Ascending aorta (tissue), 2 donors: ENCODE data around the gene APLNR. TPM values are rescaled to one million over a fixed set of nuclear protein-coding genes. Genes with fewer than 3 reads are reported as not detected.

Source experiments
- DNase-seq, 2 donors: peaks; one replicate each; pipeline ENCODE4 v3.0.0-alpha.2; 2019; ENCODE audit warnings: low spot score in 2 of 2
- H3K27ac ChIP-seq, 2 donors: fragments of 200-600 bp; sonication (generic); one replicate each; pipeline ENCODE4 v1.5.1; 2016 to 2017; ENCODE audit warnings: mild to moderate bottlenecking in 1 of 2
- H3K27me3 ChIP-seq: fragments of 200-600 bp; sonication (generic); one replicate; pipeline ENCODE4 v1.5.1; 2017
- H3K36me3 ChIP-seq, 2 donors: fragments of 200-600 bp; sonication (generic); one replicate each; pipeline ENCODE4 v1.5.1; 2016
- H3K4me1 ChIP-seq, 2 donors: fragments of 200-600 bp; sonication (generic); one replicate each; pipeline ENCODE4 v1.5.1; 2016 to 2017; ENCODE audit warnings: mild to moderate bottlenecking in 1 of 2
- H3K4me3 ChIP-seq, 2 donors: fragments of 200-600 bp; sonication (generic); one replicate each; pipeline ENCODE4 v1.5.1; 2016 to 2017; ENCODE audit warnings: mild to moderate bottlenecking in 1 of 2
- H3K9me3 ChIP-seq, 2 donors: fragments of 200-600 bp; sonication (generic); one replicate each; pipeline ENCODE4 v1.5.1; 2016
- CTCF ChIP-seq, 3 experiments: fragments of 200-600 bp in 2 of 3; fragments of 450-650 bp in 1 of 3; sonication (generic) in 2 of 3; IDR thresholded peaks; one replicate each; pipeline ENCODE4 v1.5.1; 2016 to 2019; ENCODE audit warnings: antibody characterized with exemption in 3 of 3, mild to moderate bottlenecking in 1 of 3, moderate library complexity in 1 of 3
- intact Hi-C: fragments of 100-400 bp; cut with DNase I; formaldehyde crosslinking; loops from one replicate; pipeline ENCODE4 v1.15.1; 2023
- total RNA-seq: library from RNA; depleted of rRNA; stranded (reverse); fragments of >200 nt; gene quantifications from one replicate; pipeline ENCODE4 v1.1.0, GENCODE V29; 2016

Gene APLNR
- total RNA-seq, 1 donor from 2014 or later = 15.1 TPM

GRCh38 chr11:57203882-57204480, 33.1 kb downstream of the APLNR start:
- no peak for DNase-seq
- Histone ChIP-seq H3K9me3 (no peaks in the 10 kb centered on the region), H3K4me3 (no peak overlapping the region), H3K27ac (no peak overlapping the region), H3K4me1 (no peaks in the 10 kb centered on the region), H3K36me3 (no peaks in the 10 kb centered on the region), H3K27me3 (no peaks in the 10 kb centered on the region)
- intact Hi-C loops = no loop called here
- no peak for TF ChIP-seq CTCF (IDR thresholded peaks at IDR 0.05)

GRCh38 chr11:57203359-57203758, 33.7 kb downstream of the APLNR start:
- no peak for TF ChIP-seq CTCF (IDR thresholded peaks at IDR 0.05)
- intact Hi-C loops = no loop called here
- Histone ChIP-seq H3K4me1 (no peaks in the 10 kb centered on the region), H3K36me3 (no peaks in the 10 kb centered on the region), H3K4me3 (no peak overlapping the region), H3K27me3 (no peaks in the 10 kb centered on the region), H3K27ac (no peak overlapping the region), H3K9me3 (no peaks in the 10 kb centered on the region)
- DNase-seq = no peak

GRCh38 chr11:57202281-57202680, 34.8 kb downstream of the APLNR start:
- Histone ChIP-seq H3K9me3 (no peaks in the 10 kb centered on the region), H3K27ac (no peak overlapping the region), H3K4me3 (no peak overlapping the region), H3K27me3 (no peaks in the 10 kb centered on the region), H3K36me3 (no peaks in the 10 kb centered on the region), H3K4me1 (no peaks in the 10 kb centered on the region)
- no peak for DNase-seq
- intact Hi-C loops = no loop called here
- TF ChIP-seq CTCF (IDR thresholded peaks at IDR 0.05) = no peak

- no peak for TF ChIP-seq CTCF (IDR thresholded peaks at IDR 0.05)
- Histone ChIP-seq H3K4me3 (no peak overlapping the region), H3K4me1 (no peaks in the 10 kb centered on the region), H3K9me3 (no peaks in the 10 kb centered on the region), H3K36me3 (no peaks in the 10 kb centered on the region), H3K27ac (no peak overlapping the region), H3K27me3 (no peaks in the 10 kb centered on the region)
- intact Hi-C loops = no loop called here
- DNase-seq = no peak
Measured at GRCh38 chr11:57200917-57201316, 36.1 kb downstream of the APLNR start.

- intact Hi-C loops = no loop called here
- no peaks in the 10 kb centered on the region for H3K27me3 ChIP-seq
- H3K4me3 ChIP-seq = no peak overlapping the region
- no peak for TF ChIP-seq CTCF (IDR thresholded peaks at IDR 0.05)
- no peaks in the 10 kb centered on the region for H3K4me1 ChIP-seq
- no peak overlapping the region for H3K27ac ChIP-seq
- DNase-seq = no peak
- H3K36me3 ChIP-seq = no peaks in the 10 kb centered on the region
- H3K9me3 ChIP-seq = no peaks in the 10 kb centered on the region
Measured at GRCh38 chr11:57199330-57199729, 37.7 kb downstream of the APLNR start.

- no peak for TF ChIP-seq CTCF (IDR thresholded peaks at IDR 0.05)
- Histone ChIP-seq H3K27ac (no peak overlapping the region), H3K27me3 (no peaks in the 10 kb centered on the region), H3K4me1 (no peaks in the 10 kb centered on the region), H3K9me3 (no peaks in the 10 kb centered on the region), H3K4me3 (no peak overlapping the region), H3K36me3 (no peaks in the 10 kb centered on the region)
- intact Hi-C loops = no loop called here
- DNase-seq = no peak
Measured at GRCh38 chr11:57197762-57198161, 39.3 kb downstream of the APLNR start.
